WTC11 (cell line): ENCODE measurements around the gene PALS1. TPM values are rescaled to one million over a fixed set of nuclear protein-coding genes. Genes with fewer than 3 reads are reported as not detected.

Experiments used
- ATAC-seq: fragments of 200-7000 bp; cut with Tn5 transposase; 2 replicates; pipeline ENCODE4 v1.10.0; 2021; ENCODE audit warnings: mild to moderate bottlenecking, moderate library complexity
- CTCF ChIA-PET: fragments of 300-600 bp; sonication (Branson Sonifier 250); formaldehyde crosslinking; loops from one replicate; lab custom pipeline; 2021; ENCODE audit warnings: antibody characterized with exemption; lab: Charles Lee
- POLR2A ChIA-PET: fragments of 350-600 bp; sonication (Branson Sonifier 250); formaldehyde crosslinking; loops from one replicate; lab custom pipeline; 2021; ENCODE audit warnings: antibody characterized with exemption; lab: Charles Lee
- DNase-seq: peaks from one replicate; pipeline ENCODE4 v3.0.0; 2021; ENCODE audit warnings: low spot score
- H3K27ac Mint-ChIP-seq: 2 replicates; pipeline ENCODE4 v1.8.0; 2021; ENCODE audit warnings: mixed read lengths
- H3K27me3 Mint-ChIP-seq: 2 replicates; pipeline ENCODE4 v1.8.0; 2021; ENCODE audit warnings: low read depth, mild to moderate bottlenecking, moderate library complexity, mixed read lengths
- H3K36me3 Mint-ChIP-seq: 2 replicates; pipeline ENCODE4 v1.8.0; 2021; ENCODE audit warnings: mixed read lengths
- H3K4me1 Mint-ChIP-seq: 2 replicates; pipeline ENCODE4 v1.8.0; 2022; ENCODE audit warnings: mixed read lengths
- H3K4me3 Mint-ChIP-seq: 2 replicates; pipeline ENCODE4 v1.8.0; 2021; ENCODE audit warnings: mild to moderate bottlenecking, moderate library complexity, mixed read lengths
- H3K9me3 Mint-ChIP-seq: 2 replicates; pipeline ENCODE4 v1.8.0; 2021; ENCODE audit warnings: mixed read lengths
- ATF1 ChIP-seq: sonication (generic); formaldehyde crosslinking; IDR thresholded peaks from 2 replicates; pipeline ENCODE4 v1.8.1; 2023; ENCODE audit warnings: mild to moderate bottlenecking, moderate library complexity, missing genetic modification reagents
- ATF2 ChIP-seq: sonication (generic); formaldehyde crosslinking; IDR thresholded peaks from 2 replicates; pipeline ENCODE4 v1.8.1; 2022; ENCODE audit warnings: low read depth, missing genetic modification reagents, borderline replicate concordance
- E2F5 ChIP-seq: sonication (generic); formaldehyde crosslinking; IDR thresholded peaks from 2 replicates; pipeline ENCODE4 v1.8.1; 2022; ENCODE audit warnings: mild to moderate bottlenecking, moderate library complexity, missing genetic modification reagents
- ETV6 ChIP-seq: sonication (generic); formaldehyde crosslinking; IDR thresholded peaks from 2 replicates; pipeline ENCODE4 v1.8.1; 2022; ENCODE audit warnings: mild to moderate bottlenecking, missing genetic modification reagents
- FOXK1 ChIP-seq: sonication (generic); formaldehyde crosslinking; IDR thresholded peaks from 2 replicates; pipeline ENCODE4 v1.8.0; 2022; ENCODE audit warnings: mild to moderate bottlenecking, moderate library complexity, missing genetic modification reagents
- FOXP1 ChIP-seq: sonication (generic); formaldehyde crosslinking; IDR thresholded peaks from 2 replicates; pipeline ENCODE4 v1.8.0; 2022; ENCODE audit warnings: missing genetic modification reagents, mild to moderate bottlenecking, moderate library complexity, borderline replicate concordance
- GABPB1 ChIP-seq: sonication (generic); formaldehyde crosslinking; IDR thresholded peaks from 2 replicates; pipeline ENCODE4 v1.8.1; 2023; ENCODE audit warnings: mild to moderate bottlenecking, missing genetic modification reagents
- JUN ChIP-seq: sonication (generic); formaldehyde crosslinking; IDR thresholded peaks from 2 replicates; pipeline ENCODE4 v1.8.0; 2023; ENCODE audit warnings: mild to moderate bottlenecking, missing genetic modification reagents
- NR1H2 ChIP-seq: sonication (generic); formaldehyde crosslinking; IDR thresholded peaks from 2 replicates; pipeline ENCODE4 v1.9.0; 2021; ENCODE audit warnings: mild to moderate bottlenecking, moderate library complexity, missing genetic modification reagents
- NR3C1 ChIP-seq: sonication (generic); formaldehyde crosslinking; conservative IDR thresholded peaks from 2 replicates; pipeline ENCODE4 v1.8.1; 2023; ENCODE audit warnings: low read depth, mild to moderate bottlenecking, missing genetic modification reagents
- PRDM15 ChIP-seq: sonication (generic); formaldehyde crosslinking; IDR thresholded peaks from 2 replicates; pipeline ENCODE4 v1.8.0; 2022; ENCODE audit warnings: missing genetic modification reagents
- PREB ChIP-seq: sonication (generic); formaldehyde crosslinking; IDR thresholded peaks from 2 replicates; pipeline ENCODE4 v1.8.1; 2022; ENCODE audit warnings: mild to moderate bottlenecking, missing genetic modification reagents, moderate library complexity, borderline replicate concordance
- SP1 ChIP-seq: sonication (generic); formaldehyde crosslinking; conservative IDR thresholded peaks from 2 replicates; pipeline ENCODE4 v1.8.1; 2022; ENCODE audit warnings: missing genetic modification reagents
- ZNF121 ChIP-seq: sonication (generic); formaldehyde crosslinking; IDR thresholded peaks from 2 replicates; pipeline ENCODE4 v1.8.0; 2023; ENCODE audit warnings: missing genetic modification reagents
- ZNF138 ChIP-seq: sonication (generic); formaldehyde crosslinking; conservative IDR thresholded peaks from 2 replicates; pipeline ENCODE4 v1.8.1; 2022; ENCODE audit warnings: mild to moderate bottlenecking, moderate library complexity, missing genetic modification reagents
- ZNF317 ChIP-seq: sonication (generic); formaldehyde crosslinking; IDR thresholded peaks from 2 replicates; pipeline ENCODE4 v1.8.1; 2023; ENCODE audit warnings: low read depth, mild to moderate bottlenecking, moderate library complexity, missing genetic modification reagents, borderline replicate concordance
- total RNA-seq: library from RNA; stranded (reverse); gene quantifications from 3 replicates; pipeline ENCODE4 v1.2.3, GENCODE V29; 2021
- TF ChIP-seq, protein P1 (sequence below): fragments of 250-450 bp; sonication (Bioruptor Pico); IDR thresholded peaks from 2 replicates; pipeline ENCODE4 v1.9.0; 2021; ENCODE audit warnings: mild to moderate bottlenecking, borderline replicate concordance
- TF ChIP-seq, protein P2 (sequence below): fragments of 250-450 bp; sonication (Bioruptor Pico); IDR thresholded peaks from 2 replicates; pipeline ENCODE4 v1.9.0; 2021; ENCODE audit warnings: moderate library complexity, mild to moderate bottlenecking, inconsistent platforms, borderline replicate concordance

PALS1 gene
- total RNA-seq, 1 experiment from 2014 or later, result 18.0 TPM

DNA sequence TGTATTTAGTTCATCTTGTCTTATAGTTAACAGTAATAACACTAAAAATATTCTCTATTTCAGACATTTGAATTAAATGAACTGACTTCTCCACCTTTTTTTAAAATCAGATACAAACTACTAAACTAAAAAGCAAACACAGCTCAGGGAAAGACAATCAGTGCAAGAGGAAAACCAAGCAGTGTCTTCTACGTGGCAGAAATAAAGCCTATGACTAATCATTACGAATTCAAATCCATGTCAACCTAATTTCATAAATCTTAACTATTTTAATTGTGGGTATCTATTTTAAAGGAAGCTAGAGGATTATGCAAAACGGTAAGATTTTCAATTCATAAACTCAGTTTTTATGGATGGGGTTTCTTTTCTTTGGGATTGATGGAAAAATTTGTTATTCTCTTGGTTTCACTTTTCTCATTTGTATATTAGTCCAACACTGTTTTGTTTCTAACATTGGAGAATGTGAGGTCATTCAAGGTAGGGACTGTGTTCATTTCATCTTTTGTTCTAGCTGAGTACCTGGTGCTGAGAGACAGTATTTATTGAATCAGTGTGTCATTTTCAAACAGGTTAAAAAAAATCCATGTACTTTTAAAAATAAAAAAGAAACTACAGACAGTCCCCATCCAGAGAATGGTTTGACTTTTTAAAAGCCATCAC, 12.8 kb upstream of the PALS1 start:
- CTCF ChIA-PET, result no interaction called here
- H3K9me3 Mint-ChIP-seq, result no peaks in the 10 kb centered on the region
- TF ChIP-seq NR1H2 (CRISPR knock-in tag) (no peak), ZNF138 (CRISPR knock-in tag) (no peak), SP1 (CRISPR knock-in tag) (no peak), ETV6 (CRISPR knock-in tag) (no peak), E2F5 (CRISPR knock-in tag) (no peak), ATF2 (CRISPR knock-in tag) (no peak), PREB (CRISPR knock-in tag) (no peak), GABPB1 (CRISPR knock-in tag) (no peak), FOXP1 (CRISPR knock-in tag) (no peak), ZNF121 (no peak), ATF1 (CRISPR knock-in tag) (no peak)
- TF ChIP-seq, protein P1, sequence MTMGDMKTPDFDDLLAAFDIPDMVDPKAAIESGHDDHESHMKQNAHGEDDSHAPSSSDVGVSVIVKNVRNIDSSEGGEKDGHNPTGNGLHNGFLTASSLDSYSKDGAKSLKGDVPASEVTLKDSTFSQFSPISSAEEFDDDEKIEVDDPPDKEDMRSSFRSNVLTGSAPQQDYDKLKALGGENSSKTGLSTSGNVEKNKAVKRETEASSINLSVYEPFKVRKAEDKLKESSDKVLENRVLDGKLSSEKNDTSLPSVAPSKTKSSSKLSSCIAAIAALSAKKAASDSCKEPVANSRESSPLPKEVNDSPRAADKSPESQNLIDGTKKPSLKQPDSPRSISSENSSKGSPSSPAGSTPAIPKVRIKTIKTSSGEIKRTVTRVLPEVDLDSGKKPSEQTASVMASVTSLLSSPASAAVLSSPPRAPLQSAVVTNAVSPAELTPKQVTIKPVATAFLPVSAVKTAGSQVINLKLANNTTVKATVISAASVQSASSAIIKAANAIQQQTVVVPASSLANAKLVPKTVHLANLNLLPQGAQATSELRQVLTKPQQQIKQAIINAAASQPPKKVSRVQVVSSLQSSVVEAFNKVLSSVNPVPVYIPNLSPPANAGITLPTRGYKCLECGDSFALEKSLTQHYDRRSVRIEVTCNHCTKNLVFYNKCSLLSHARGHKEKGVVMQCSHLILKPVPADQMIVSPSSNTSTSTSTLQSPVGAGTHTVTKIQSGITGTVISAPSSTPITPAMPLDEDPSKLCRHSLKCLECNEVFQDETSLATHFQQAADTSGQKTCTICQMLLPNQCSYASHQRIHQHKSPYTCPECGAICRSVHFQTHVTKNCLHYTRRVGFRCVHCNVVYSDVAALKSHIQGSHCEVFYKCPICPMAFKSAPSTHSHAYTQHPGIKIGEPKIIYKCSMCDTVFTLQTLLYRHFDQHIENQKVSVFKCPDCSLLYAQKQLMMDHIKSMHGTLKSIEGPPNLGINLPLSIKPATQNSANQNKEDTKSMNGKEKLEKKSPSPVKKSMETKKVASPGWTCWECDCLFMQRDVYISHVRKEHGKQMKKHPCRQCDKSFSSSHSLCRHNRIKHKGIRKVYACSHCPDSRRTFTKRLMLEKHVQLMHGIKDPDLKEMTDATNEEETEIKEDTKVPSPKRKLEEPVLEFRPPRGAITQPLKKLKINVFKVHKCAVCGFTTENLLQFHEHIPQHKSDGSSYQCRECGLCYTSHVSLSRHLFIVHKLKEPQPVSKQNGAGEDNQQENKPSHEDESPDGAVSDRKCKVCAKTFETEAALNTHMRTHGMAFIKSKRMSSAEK (CRISPR knock-in tag), result no peak
- TF ChIP-seq, protein P2, sequence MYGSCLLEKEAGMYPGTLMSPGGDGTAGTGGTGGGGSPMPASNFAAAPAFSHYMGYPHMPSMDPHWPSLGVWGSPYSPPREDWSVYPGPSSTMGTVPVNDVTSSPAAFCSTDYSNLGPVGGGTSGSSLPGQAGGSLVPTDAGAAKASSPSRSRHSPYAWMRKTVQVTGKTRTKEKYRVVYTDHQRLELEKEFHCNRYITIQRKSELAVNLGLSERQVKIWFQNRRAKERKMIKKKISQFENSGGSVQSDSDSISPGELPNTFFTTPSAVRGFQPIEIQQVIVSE (CRISPR knock-in tag), result no peak
- no peaks in the 10 kb centered on the region; the same call in 1 of the 2 replicates for H3K27me3 Mint-ChIP-seq
- no peaks in the 10 kb centered on the region for H3K4me1 Mint-ChIP-seq
- no peak overlapping the region for H3K4me3 Mint-ChIP-seq
- no peak for ATAC-seq
- H3K36me3 Mint-ChIP-seq, result no peaks in the 10 kb centered on the region
- no peak overlapping the region for H3K27ac Mint-ChIP-seq
- POLR2A ChIA-PET, result no interaction called here
- DNase-seq, result no peak

DNA sequence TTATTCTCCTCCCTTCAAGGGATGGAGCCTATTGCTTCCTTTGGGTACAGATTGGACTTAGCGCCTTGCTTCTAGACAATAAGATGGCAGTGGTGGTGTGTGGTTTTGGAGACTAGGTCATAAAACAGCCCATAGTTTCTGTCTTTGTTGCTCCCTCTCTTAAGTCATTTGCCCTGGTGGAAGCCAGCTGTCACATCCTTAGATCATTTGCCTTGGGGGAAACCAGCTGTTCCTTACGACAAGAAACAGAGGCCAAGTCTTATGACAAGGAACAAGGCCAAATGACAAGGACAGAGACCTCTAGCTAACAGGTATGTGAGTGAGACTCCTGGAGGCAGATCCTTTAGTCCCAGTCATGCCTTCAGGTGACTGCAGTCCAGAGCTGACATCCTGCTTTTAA, 9.2 kb upstream of the PALS1 start:
- no peaks in the 10 kb centered on the region for H3K9me3 Mint-ChIP-seq
- DNase-seq, result no peak
- ATAC-seq, result 0 out of 2 replicates have a peak, but pooled peaks have one; percentile 18
- ChIA-PET POLR2A (no interaction called here), CTCF (interaction anchor here (0.9 to 1.8 kb wide), 2 partner anchors 54 to 128 kb away, joined by 3 to 11 read pairs; partner anchors contain the start of genes ATP6V1D and EIF2S1)
- H3K36me3 Mint-ChIP-seq, result no peaks in the 10 kb centered on the region
- H3K27ac Mint-ChIP-seq, result no peak overlapping the region
- peaks cover 2% of the 10 kb centered on the region for H3K27me3 Mint-ChIP-seq
- TF ChIP-seq, protein P2 (CRISPR knock-in tag), result no peak
- no peak for TF ChIP-seq E2F5 (CRISPR knock-in tag)
- TF ChIP-seq NR3C1 (CRISPR knock-in tag), result no peak
- TF ChIP-seq JUN (CRISPR knock-in tag), result no peak
- TF ChIP-seq FOXK1 (CRISPR knock-in tag), result no peak
- no peak for TF ChIP-seq PREB (CRISPR knock-in tag)
- TF ChIP-seq PRDM15 (CRISPR knock-in tag), result no peak
- no peak for TF ChIP-seq ZNF317 (CRISPR knock-in tag)
- no peaks in the 10 kb centered on the region for H3K4me1 Mint-ChIP-seq
- H3K4me3 Mint-ChIP-seq, result no peak overlapping the region
